Left lobe of liver (tissue), 2 donors: Measurements from ENCODE around the gene PNLIPRP2. TPM values are rescaled to one million over a fixed set of nuclear protein-coding genes. Genes with fewer than 3 reads are reported as not detected.

Experiments
- ATAC-seq: fragments of 200-7000 bp; cut with Tn5 transposase; one replicate; pipeline ENCODE4 v1.9.1; 2020; ENCODE audit warnings: mild to moderate bottlenecking, moderate library complexity
- DNase-seq: peaks from one replicate; pipeline ENCODE4 v3.0.0-alpha.2; 2020; ENCODE audit warnings: low spot score
- total RNA-seq: library from RNA; stranded (reverse); gene quantifications from one replicate; pipeline ENCODE4 v1.2.1, GENCODE V29; 2021
- donor health status: DM: no; HTN: no; CAD: no; lungs with moderate emphysema.
- donor health status: DM: no; HTN: yes; CAD: no.

PNLIPRP2 gene
- total RNA-seq, 1 donor from 2014 or later = 0.88 TPM

DNA sequence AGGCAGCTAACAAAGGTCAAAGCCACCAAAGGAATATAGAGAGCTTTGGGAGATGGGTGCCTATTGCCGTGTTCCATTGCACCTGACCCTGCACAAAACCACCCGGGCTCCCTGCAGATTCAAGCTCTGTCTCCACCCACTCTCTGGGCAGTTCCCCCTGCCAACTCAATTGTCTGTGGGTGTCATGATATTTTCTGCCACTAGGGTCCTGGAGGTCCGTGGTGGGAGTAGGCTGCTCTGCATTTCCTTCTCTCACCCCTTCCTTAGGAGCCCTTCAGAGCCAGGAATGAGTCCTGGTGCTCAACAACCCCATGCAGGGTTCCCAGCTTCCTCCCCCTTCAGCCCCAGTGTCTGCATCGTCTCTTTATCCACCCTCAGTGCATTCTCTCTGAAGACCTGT is 34.1 kb downstream of the PNLIPRP2 start:
- no peak for ATAC-seq
- DNase-seq = no peak

DNA sequence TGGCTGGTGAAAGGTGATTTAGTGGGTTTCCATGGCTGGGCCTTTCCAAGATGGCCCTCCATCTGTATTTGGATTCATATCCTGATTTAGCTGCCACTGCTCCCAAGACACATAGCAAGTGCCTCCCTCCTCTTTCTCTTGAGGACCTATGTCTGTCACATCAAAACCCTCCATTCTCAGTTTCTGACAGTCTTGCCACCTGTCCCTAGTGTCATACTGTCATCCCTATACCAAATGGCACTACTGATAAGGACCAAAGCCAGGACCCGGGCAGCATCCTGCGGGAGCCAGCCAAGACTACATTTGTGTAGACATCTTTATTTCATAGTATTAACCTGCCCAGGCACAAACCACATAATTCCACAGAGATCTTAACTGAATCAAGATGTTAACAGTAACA is 34.8 kb downstream of the PNLIPRP2 start:
- ATAC-seq (no peak), DNase-seq (no peak)

DNA sequence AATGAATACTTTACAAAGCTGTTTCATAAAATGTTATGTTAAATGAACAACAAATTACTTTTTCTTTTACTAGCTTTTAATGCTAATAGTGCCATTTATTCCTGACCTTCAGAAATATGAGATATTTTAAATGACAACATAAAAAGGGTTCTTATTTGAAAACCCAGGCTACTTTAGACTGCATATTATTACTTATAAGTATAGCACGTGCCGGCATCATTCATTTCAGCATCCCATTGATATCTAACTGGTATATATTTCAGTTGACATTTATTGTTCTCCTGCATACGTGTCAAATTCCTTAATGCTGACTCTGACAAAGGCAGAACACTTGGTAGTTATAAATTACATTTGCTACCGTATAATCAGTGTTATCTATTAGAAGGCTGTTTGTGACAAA is 35.3 kb downstream of the PNLIPRP2 start:
- ATAC-seq (no peak), DNase-seq (no peak)

DNA sequence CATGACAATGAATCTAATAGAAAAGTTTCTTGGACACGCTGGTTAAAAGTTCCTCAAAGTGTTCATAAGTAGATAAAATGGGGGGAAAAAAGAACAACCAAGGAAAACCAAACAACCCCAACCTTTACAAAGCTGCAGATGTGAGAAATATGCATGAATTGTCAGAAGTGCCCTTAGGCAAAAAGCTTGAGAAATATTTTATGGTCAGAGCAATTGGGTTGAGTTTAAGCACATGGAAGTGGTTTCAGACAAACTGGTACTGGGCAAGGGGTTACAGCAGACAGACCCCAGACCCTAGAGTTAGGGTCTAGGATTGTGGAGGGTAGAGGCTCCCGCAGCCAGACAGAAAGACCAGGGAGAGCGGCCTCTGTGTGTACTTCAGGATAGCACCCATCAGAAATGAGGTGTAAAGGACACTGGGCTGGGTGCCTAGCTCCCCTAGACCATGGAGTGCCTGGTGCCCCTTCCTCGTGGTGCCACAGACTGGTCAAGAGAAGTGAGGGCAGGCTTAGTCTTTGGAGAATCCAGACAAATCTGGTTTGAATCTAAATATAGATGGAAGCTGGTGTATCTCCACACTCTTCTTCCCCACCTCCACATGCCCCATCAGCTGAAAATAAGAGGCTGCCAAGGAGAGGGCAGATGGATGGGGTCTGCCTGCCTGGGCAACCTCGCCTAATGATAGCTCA is 37.3 kb downstream of the PNLIPRP2 start:
- ATAC-seq = no peak
- no peak for DNase-seq

DNA sequence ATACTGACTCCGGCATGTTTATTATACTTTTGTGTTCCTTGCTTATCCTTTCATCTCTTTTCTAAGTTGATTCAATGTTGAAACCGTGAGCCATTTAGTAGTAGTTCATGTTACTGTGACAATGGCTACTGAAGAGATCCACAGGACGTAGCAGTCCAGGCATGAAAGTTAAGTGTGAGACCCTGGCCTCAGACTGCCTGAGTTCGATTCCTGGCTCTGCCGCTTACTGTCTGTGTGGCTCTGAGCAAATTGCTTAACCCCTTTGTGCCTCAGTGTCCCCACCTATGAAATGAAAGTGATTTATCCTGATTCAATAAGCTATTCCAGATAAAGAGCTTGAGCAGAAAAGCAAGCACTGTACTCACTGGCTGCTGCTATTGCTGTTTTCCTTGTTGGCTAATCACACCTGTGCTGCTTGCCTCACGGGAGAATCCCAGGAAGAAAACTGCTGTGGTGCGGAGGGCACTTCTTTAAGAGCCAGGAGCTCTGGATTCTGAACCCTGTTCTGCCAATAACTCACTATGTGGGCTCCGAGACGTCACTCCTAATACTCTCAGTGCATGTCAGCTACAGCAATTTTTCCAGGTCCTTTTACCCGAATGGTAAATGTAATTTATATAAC is 38.4 kb downstream of the PNLIPRP2 start:
- ATAC-seq (no peak), DNase-seq (no peak)

DNA sequence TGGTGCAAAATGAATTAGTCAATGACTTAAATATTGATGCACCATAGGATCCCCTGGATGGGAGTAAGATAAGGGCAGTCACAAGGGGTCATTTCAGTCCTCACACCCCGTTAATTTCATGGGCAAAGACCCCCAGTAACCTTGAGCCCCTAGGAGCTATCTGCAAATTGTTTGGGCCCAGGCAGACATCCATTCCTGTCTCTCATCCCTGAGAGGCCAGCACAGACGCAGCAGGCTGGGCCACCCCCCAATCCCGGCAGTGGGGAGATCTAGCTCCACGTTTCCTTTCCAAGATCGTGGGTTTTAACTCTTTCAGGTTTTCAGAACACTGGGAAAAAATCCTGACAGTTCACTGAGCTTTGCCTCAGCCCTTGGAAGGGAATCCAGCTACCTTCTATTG is 40.1 kb downstream of the PNLIPRP2 start:
- DNase-seq (no peak), ATAC-seq (no peak)

DNA sequence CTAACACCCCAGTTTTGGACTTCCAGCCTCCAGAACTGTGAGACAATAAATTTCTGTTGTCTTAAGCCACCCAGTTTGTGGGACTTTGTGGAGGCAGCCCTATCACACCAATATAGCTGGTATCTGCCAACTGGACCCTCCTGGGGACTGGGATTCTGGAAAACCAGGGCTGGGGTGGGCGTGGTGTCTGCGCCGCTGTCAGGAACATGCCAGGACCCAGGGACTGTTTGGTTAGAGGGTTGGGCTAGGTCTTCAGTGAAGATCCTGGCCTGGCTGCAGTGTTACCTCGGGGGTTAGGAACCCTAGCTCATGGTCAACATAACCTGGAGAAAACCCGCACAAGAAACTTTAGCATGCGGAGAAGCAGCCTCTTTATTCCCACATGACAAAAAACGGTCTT is 42.6 kb downstream of the PNLIPRP2 start:
- DNase-seq = no peak
- ATAC-seq = no peak

DNA sequence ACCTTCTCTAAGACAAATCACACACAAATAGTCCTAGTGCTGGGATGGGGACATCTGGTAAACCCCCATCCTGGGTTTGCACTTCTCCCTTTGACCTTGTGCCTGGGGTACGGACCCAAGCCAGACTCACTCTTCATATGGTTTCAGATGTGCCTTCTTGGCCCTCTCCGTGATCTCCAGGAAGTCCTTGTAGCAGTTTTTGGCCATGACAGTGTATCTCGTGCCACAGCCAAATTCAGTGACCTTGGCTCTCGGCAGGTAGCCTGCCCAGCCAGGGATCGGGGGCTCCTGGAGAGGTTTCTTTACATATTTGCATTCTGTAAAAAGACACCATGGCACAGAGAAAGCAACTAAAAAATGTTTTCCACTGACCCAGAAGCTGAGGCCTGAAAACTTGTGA is 43.9 kb downstream of the PNLIPRP2 start:
- ATAC-seq = no peak
- no peak for DNase-seq

DNA sequence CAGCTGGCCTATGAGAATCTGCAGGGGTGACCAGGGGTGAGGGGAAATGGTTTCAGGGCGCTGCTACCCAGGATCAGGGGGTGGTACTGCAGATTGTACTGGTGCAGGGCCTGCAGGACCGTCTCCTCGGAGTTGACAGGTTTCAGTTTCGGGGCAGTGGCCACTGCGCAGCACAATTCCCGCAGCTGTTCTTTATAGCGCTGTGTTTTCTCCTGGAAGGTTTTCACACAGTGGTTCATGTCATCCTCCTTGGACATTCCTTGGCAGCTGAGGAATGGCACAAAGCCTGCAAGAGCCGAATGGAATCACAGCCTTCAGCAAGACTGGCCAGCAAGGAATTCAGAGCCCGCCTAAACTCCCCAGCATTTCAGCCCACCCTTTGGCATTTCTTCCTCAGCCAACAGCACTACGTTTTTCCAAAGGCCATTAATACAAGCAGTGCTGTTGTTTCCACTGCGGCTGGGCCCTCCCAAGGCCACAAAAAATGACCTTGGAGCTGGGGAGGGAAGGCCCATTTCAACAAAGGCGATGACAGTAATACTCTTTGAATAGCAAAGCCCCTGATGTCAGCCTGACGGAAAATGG is 44.9 kb downstream of the PNLIPRP2 start:
- DNase-seq (no peak), ATAC-seq (no peak)

DNA sequence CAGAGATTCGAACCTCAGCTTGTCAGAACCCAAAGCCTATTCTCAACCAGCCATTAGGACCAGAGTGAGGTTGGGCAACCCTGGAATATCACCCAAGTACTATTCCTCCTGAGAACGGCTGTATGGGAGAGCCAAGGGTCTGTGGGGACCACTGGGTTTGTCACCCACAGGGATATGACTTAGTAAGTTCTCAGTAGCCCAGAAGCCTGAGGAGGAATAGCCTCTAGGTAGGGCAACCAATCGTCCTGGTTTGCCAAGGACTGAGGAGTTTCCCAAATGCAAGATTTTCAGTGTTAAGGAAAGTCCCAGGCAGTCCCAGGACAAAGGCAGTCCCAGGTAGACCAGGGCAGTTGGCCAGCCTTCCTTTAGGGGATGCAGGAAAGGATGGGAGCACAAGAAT is 46.7 kb downstream of the PNLIPRP2 start:
- DNase-seq (no peak), ATAC-seq (no peak)

DNA sequence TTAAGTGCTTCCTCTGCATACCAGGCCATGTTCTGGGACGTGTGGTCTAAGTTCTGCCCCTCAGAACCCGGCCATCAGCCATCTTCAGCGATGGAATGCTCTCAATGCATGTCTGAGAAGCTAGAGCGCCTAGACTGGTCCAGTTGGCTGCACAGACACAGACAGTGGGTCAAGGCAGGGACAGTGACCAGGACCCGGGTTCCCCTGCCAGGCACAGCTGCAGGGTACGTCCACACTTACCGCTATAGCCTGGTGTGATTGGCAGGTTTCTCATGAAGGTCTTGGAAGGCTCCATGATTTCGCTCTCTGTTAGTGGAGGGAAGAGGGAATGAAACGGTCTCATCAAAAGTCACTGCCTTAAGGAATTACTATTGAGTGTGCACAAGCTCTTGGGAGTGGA is 47.3 kb downstream of the PNLIPRP2 start:
- ATAC-seq (no peak), DNase-seq (no peak)

DNA sequence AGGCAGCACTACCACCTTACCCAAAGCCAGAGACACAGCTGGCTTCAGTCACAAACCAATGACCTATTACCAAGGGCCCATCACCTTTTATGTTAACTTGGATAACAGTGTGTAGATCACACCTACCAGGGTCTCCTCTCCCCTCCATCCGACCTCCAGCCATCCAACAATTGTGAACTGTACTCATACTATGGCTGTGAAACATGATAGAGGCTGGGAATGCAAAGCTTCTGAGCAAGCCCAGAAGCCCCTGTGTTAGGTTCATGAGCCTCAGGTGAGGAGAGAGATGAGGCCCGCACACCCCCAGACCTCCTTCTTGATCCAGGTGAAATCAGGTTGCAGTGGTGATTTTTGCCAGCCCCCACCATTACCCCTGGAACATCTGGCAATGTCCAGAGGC is 47.7 kb downstream of the PNLIPRP2 start:
- no peak for ATAC-seq
- DNase-seq = no peak

DNA sequence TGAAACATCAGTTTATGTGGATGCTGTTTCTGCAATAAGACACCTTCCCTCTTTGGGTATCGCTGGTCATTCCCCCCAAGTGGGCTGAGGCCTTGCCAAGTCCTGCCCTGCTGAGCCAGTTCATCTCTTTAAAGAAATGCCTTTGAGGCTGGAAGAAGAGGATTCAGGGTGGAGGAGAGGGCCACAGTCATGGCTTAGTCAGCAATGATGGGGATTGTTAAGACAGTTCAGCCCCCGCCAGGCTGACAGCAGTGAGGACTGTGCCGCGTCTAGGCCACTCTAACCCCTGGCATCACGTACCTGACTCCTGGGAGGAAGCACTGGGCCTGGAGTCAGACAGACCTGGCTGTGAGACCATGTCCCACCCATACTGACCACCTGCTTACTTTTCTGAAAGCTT is 48.3 kb downstream of the PNLIPRP2 start:
- DNase-seq (no peak), ATAC-seq (no peak)

DNA sequence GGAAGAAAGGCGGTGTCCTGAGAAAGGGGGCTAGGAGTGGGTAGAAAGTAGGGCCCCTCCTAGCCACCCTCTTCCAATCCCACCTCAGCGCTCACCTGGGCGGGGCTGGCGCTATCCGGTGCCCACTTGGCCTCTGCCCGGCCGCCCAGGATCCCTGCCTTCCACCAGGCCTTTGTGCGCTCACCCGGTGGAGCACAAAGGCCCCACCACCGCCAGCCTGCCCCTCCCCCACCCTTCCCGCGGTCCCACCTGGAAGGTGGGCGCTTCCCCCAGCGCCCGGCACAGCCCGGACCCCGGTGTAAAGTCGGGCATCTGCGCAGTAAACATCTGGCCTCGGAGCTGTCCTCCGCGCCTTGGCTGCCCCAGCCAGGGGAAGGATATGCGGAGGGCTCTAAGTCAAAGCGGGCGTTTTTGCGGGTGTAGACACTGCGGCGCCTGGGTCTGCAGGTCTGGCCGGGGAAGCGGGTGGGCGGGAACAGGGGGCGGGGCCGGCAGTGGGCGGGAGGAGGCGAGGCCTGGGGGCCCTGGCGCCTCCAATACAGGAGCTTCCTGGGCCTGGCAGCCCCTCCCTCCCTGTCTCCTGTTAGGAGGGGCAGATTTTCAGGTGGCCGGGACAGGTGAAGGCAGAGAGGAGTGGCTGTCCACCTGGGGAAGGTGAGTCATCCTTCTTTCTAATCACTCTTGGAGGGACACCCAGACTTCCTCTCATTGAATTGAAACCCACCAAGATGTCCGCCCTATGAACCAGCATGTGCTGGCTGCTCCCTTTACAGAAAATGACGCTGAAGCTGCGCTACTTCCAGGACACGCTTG is 49.3 kb downstream of the PNLIPRP2 start:
- ATAC-seq = no peak
- no peak for DNase-seq

DNA sequence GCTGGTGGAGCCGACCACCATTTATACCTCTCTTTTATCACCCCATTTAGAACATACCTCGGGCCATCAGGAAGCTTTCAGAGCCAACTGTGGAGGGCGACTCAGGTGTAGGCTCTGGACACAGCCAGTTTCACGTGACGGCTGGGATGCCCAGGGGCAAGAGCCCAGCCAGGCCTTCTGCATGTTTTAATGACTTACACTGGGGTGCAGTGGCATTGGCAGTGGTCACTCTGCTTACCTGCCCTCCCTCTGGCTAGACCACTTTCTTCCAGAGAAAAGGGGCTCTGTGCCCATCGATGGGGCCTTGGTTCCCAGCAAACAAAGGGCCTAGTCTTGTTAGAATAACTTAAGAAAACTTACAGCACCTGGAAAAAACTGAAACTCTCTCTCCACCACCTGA is 50.0 kb downstream of the PNLIPRP2 start:
- DNase-seq = no peak
- ATAC-seq = no peak

DNA sequence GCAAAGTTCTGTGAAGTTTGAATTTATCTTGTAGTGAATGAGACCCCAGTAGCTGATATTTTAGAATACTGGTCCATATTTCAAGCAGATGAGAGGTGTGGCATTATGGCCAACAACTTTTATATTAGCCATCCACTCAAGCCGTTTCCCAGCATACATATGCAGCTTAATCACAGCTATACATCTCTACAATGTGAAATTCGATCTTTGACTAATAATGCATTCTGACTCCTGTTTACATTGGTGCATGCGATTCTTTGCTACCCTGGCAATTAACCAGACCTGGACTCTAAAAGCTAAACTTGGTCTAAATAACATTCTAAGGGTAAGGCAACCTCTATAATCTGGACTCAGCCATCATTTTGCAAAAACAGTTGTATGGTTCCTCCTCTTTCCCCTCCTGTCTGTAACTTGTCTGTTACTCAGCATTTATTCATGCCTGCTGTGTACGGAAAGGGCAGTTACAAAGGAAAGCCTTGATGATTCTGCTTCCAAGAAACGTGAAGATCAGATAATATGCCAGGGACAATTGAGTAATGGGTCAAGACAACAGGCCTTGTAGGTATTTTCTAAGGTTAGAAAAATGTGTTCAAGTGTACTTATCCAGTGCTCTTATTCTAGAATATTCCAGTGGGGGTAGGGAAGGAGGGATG is 50.6 kb downstream of the PNLIPRP2 start:
- no peak for ATAC-seq
- DNase-seq = no peak

DNA sequence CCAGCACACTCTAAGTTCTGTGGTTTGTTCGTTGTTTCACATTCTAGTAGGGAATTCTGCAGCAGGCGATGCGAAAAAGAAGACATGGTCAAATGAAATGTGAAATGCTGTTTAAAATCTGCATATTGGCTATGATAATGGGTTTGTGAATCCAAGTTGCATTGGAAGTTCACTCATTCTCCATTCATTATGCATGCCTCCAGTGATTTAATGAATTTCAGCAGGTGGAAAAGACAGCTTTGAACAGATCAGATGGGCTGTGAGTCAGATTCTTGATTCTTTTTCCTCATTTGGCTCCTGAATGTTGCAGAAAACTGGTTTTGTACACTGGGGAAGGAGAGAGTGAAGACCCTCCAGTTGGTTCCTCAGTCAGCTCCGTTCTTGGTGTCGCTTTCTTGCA is 52.1 kb downstream of the PNLIPRP2 start:
- DNase-seq (no peak), ATAC-seq (no peak)

DNA sequence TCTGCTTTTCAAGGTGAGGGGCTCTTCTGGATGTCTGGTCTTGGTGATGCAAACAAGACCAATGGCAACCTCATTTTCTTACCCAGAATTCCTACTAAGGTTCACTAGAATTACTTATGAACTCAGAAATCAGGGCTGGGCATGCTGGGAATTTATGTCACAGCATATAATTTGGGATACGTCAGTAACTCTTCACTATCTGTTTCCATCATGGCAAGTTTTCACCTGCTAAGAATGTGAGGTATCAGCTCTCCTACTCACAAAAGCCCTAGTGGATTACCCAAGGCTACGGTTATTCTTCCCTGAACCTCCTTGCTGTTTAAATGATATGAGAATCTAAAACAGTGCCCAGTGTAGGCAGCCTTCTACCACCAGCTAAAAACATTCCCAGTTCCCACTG is 53.1 kb downstream of the PNLIPRP2 start:
- ATAC-seq = no peak
- DNase-seq = no peak

DNA sequence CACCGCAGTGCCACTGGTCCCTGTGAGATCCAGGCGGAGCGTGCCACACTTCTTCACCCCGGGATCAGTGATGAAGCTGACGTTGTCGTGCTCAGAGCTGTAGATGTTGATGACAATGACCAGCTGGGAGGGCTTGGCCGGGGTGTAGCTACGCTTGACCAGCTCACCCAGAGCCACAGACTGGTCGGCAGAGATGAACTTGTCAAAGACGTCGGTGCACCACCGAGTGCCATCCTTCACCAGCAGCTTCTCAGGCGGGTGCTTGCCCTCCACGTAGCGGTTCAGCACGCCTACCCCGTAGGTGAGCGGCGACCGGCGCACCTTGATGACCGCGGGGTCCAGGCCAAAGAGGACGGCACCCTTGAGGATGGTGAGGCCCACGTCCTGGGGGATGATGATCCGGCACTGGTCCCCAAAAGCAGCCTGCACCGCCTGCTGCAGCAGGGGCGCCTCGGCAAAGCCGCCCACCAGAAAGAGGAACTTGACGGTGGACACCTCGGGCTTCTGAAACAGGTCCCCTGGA is 54.2 kb downstream of the PNLIPRP2 start:
- ATAC-seq = no peak

DNA sequence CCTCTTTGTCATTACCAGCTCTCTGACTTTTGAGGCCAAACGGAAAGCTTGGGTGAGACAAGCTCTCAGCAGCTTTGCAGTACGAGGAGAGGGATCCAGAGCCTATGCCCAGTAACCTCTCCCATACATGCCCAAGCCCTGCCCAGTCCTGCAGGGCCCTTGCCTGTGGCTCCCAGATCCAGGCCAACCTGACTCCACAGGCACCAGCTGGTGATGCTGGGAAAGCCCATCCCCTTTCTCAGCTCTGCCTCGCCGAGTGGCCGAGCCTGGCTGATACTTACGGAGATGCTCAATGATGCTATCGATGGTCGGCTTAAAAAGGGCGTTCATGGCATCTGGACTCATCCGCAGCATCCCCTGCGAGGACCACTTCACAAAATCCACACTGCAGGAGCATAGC is 55.4 kb downstream of the PNLIPRP2 start:
- DNase-seq (no peak), ATAC-seq (no peak)

More for the DNA sequence above, 54.2 kb downstream of the PNLIPRP2 start:
- no peak for DNase-seq

DNA sequence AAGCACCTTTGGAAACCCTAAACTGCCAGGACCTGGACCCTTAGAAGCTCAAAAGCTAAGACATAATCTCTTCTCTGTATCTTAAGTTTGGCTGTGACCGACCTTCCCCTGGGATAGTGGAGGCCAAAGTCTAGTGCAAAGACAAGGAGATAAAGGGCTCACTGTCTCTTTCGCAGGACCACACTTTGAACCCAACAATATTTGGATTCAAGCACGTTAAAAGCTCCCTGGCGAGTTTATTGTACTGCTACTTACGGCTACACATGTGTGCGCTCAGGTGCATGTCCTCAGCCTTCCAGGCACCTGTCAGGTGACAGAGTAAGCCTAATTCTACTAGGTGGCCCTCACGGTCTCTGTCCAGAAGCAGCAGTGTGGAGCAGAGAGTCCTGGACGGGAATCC is 55.9 kb downstream of the PNLIPRP2 start:
- DNase-seq (no peak), ATAC-seq (no peak)
